ENCODE measurements around the gene AQP6. TPM values are rescaled to one million over a fixed set of nuclear protein-coding genes. Genes with fewer than 3 reads are reported as not detected.

AQP6 gene
- polyA plus RNA-seq, 1 donor from 2014 or later = not detected

Other genes with a start within 250 kb of the AQP6 start
- gene TMBIM6, start 231.4 kb upstream of the AQP6 start, polyA plus RNA-seq = 710 TPM
- 2.5 TPM for gene NCKAP5L, start 144.5 kb upstream of the AQP6 start, polyA plus RNA-seq
- gene BCDIN3D, start 129.8 kb upstream of the AQP6 start, polyA plus RNA-seq = 7.0 TPM
- gene FAIM2, start 69.0 kb upstream of the AQP6 start, polyA plus RNA-seq = not detected
- gene AQP2, start 22.2 kb upstream of the AQP6 start, polyA plus RNA-seq = not detected
- not detected for gene AQP5, start 11.1 kb upstream of the AQP6 start, polyA plus RNA-seq
- gene RACGAP1, start 52.5 kb downstream of the AQP6 start, polyA plus RNA-seq = 13.7 TPM
- not detected for gene ASIC1, start 84.6 kb downstream of the AQP6 start, polyA plus RNA-seq
- gene SMARCD1, start 112.4 kb downstream of the AQP6 start, polyA plus RNA-seq = 27.9 TPM
- gene GPD1, start 131.1 kb downstream of the AQP6 start, polyA plus RNA-seq = not detected
- 224 TPM for gene COX14, start 139.3 kb downstream of the AQP6 start, polyA plus RNA-seq
- gene CERS5, start 194.4 kb downstream of the AQP6 start, polyA plus RNA-seq = 30.7 TPM